ENCODE measurements around the gene PDE5A.

Gene PDE5A

GRCh38 chr4:119580293-119580692 lies 48.3 kb downstream of the PDE5A start:
- no peak for DNase-seq

GRCh38 chr4:119579823-119580222 lies 48.8 kb downstream of the PDE5A start:
- no peak for DNase-seq

- DNase-seq = no peak
Observed at GRCh38 chr4:119570401-119570800, 58.2 kb downstream of the PDE5A start.

- DNase-seq = no peak
Observed at GRCh38 chr4:119564106-119564505, 64.5 kb downstream of the PDE5A start.

GRCh38 chr4:119559044-119559647 lies 69.5 kb downstream of the PDE5A start:
- DNase-seq = peak in 1 of 2 donors; percentile 15

GRCh38 chr4:119550857-119551532 lies 77.6 kb downstream of the PDE5A start:
- no peak for DNase-seq

- no peak for DNase-seq
Observed at GRCh38 chr4:119549639-119550038, 79.0 kb downstream of the PDE5A start.

GRCh38 chr4:119543779-119544178 lies 84.8 kb downstream of the PDE5A start:
- DNase-seq = no peak

GRCh38 chr4:119543187-119543586 lies 85.4 kb downstream of the PDE5A start:
- no peak for DNase-seq

- no peak for DNase-seq
Observed at GRCh38 chr4:119540249-119540648, 88.4 kb downstream of the PDE5A start.

GRCh38 chr4:119537586-119537985 lies 91.0 kb downstream of the PDE5A start:
- no peak for DNase-seq

- DNase-seq = no peak
Observed at GRCh38 chr4:119536572-119537528, 91.8 kb downstream of the PDE5A start.

- DNase-seq = no peak
Observed at GRCh38 chr4:119532319-119532718, 96.3 kb downstream of the PDE5A start.

- DNase-seq = no peak
Observed at GRCh38 chr4:119529788-119530187, 98.8 kb downstream of the PDE5A start.

GRCh38 chr4:119526786-119527550 lies 101.6 kb downstream of the PDE5A start:
- DNase-seq = no peak

- no peak for DNase-seq
Observed at GRCh38 chr4:119525771-119526712, 102.6 kb downstream of the PDE5A start.

- DNase-seq = no peak
Observed at GRCh38 chr4:119525005-119525749, 103.4 kb downstream of the PDE5A start.

GRCh38 chr4:119523399-119523798 lies 105.2 kb downstream of the PDE5A start:
- no peak for DNase-seq

- DNase-seq = no peak
Observed at GRCh38 chr4:119521268-119521667, 107.3 kb downstream of the PDE5A start.

- no peak for DNase-seq
Observed at GRCh38 chr4:119518915-119519410, 109.6 kb downstream of the PDE5A start.
